Jurkat, Clone E6-1 (cell line): ENCODE data around the gene HOXB2.

Experiments used
- DNase-seq: peaks from one replicate; pipeline ENCODE4 v3.0.0-alpha.2; 2011; ENCODE audit warnings: low read depth, low spot score
- H3K4me3 ChIP-seq: 2 replicates; pipeline ENCODE4 v1.5.1; 2011; ENCODE audit warnings: mild to moderate bottlenecking, low read length, control low read depth, moderate library complexity

Gene HOXB2

DNA sequence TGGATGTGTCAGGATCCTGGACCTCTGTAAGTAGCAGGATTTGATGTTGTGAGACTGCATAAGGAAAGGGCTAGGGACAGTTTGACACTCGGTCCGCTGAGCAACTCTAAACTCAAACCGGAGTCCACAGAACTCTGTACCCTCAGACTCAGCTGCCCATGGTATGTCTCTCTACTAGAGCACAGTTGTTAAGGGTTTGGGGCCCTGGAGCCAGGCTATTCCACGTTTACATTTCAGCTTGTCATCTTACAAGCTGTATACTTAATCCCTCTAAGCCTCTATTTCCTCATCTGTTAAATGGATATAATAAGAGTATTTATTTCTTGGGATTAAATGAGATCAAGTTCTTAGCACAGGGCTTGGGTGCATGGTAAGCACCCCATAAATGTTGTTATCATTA lies 42.0 kb downstream of the HOXB2 start:
- DNase-seq: no peak

DNA sequence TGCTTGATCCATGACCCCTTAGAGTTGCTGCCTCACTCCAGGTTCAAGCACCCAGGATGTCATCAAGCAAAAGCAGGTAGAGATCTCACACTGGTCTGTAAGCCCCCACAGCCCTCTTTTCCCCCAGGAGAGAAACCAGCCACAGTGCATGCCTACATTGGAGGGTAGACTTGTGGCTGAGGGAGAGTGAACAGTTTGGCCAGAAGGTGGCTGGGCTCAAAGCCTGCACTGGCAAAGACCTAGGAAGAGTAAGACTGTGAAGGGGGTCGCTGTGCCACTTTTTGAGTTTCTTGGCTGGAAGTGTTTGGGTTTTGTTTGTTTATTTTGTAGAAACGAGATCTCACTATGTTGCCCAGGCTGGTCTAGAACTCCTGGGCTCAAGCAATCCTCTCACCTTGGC lies 42.6 kb downstream of the HOXB2 start:
- H3K4me3 ChIP-seq: no peak overlapping the region
- no peak for DNase-seq

More for the DNA sequence above, 42.0 kb downstream of the HOXB2 start:
- no peak overlapping the region for H3K4me3 ChIP-seq

GRCh38 chr17:48500435-48501426 lies 44.2 kb downstream of the HOXB2 start:
- no peak overlapping the region for H3K4me3 ChIP-seq
- DNase-seq: no peak

DNA sequence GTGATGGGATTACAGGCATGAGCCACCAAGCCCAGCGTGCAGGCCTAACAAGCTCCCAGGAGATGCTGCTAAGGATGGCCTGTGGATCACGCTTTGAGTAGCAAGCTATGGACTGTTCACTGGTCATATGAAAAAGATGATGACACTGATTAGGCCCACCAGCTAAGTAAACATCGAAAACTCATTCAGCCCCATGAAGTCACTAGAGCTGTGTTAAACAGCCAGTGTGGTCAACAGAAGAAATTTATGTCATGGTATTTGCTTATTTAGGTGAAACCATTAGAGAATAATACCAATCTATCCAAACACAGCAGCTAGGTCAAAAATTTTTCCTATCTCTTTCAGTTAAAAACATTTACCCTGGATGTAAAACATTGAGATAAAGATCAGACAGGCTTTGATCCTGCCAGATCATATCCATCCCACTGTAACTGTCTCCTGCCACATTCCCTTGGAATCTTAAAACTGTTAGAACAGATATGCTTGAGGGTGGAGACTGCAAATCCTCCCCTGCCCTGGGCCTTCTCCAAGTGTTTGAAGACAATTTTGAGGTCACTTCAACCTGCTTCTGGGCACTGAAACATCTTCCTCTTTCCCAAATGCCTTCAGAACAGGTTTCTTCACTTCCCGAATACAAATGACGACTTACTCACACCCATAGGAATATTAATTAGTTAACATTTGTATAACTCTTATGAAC lies 45.0 kb downstream of the HOXB2 start:
- H3K4me3 ChIP-seq: no peak overlapping the region
- no peak for DNase-seq

DNA sequence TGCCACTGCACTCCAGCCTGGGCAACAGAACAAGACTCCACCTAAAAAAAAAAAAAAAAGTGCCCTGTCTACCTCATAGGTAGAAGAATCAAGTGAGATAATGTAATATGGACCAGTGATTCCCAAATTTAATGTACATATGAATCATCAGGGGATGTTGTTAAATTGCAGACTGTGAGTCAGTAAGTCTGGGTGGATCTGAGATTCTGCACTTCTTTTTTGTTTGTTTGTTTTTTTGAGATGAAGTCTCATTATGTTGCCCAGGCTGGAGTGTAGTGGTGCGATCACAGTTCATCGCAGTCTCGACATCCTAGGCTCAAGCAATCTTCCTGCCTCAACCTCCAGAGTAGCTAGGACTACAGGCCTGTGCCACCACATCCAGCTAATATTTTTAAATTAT lies 45.7 kb downstream of the HOXB2 start:
- no peak overlapping the region for H3K4me3 ChIP-seq
- no peak for DNase-seq

DNA sequence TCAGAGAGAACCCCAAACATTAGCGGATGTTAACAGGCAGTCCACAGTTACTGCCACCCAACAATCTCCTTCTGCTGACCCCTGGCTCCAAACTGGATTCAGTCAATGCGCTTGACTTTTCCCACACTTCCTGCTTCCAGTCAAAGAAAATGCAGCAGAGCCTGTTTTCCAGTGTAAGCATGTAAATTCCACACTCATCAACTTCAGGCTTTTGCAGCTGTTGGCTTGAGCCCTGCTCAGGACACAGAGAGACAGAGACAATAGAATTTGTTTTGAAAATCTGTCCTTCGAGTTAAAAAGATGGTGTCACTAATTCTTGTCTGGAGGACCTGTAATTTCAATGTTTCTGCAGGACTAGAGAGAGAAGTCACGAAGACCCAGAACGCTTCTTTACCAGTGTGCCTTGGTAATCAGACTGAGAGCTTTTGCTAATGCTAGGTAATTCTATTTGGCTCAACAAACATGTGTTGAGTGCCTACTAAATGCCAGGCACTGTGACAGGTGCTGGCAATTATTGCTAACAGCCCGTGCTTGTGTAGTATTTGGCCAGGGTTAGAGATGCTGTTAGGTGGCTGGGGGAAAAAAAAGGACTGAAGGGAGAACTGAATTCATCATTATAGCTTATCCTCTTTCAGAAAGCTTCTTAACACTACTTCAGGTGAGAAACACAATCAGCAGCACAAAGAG lies 46.6 kb downstream of the HOXB2 start:
- DNase-seq: no peak
- no peak overlapping the region for H3K4me3 ChIP-seq

- no peak overlapping the region for H3K4me3 ChIP-seq
- DNase-seq: no peak
Measured at GRCh38 chr17:48497103-48497502, 47.8 kb downstream of the HOXB2 start.

- no peak overlapping the region for H3K4me3 ChIP-seq
- no peak for DNase-seq
Measured at GRCh38 chr17:48494335-48494734, 50.6 kb downstream of the HOXB2 start.
